CD4-positive, alpha-beta T cell treated with Interleukin-17A for 1 hour (primary cell): ENCODE results near the gene S100P.

Experiments used
- DNase-seq: peaks from one replicate; pipeline ENCODE4 v3.0.0-alpha.2; 2020

The S100P gene

DNA sequence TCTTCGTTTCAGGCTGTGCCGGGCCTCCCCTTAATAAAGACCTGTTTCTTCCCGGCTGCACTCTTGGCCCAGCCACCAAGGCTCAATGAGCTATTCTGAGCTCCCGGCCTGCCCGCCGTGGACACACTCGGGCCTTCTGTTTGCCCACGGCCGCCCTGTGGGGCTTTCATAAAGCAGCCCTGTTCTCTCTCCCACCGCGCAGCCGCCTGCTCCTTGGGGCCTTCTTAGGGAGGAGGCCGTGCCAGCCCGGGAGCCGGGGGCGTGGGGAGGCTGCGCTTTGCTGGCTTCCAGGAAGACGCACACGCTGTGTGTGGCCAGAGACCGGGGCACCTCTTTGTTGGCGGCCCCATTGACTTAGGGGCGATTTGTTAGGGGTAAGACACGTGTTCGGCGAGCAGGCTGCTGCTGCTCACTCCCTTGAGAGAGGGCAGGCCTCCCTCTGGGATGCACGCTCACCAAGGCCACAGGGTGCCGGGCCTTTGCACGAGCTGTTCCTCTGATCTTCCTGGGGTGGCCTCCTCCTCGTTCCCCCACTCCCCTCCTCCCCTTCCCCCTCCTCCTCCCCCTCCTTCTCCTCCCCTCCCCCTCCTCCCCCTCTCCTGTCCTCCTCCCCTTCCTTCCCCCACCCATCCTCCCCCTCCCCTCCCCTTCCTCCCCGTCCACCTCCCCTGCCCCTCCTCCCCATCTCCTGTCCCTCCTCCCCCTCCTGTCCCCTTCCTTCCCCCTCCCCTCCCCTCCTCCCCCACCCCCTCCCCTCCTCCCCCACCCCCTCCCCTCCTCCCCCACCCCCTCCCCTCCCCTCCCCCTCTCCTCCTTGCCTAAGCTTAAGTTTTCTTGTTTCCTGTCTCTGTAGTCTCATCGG lies 33.6 kb downstream of the S100P start:
- DNase-seq, result no peak

DNA sequence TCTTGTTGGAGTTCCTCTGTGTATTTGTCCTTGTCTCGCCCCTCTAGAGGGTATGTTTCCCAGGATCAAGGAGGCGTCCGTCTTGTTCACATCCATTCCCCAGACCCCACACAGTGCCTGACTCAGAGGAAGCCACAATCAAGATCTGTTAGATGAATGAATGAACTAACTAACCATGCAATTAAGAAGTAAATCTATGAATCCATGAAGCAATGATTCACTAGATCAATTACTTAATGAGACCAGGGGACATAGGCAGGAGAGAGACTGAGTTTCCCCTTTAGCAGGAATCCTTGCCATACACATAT lies 34.2 kb downstream of the S100P start:
- no peak for DNase-seq

DNA sequence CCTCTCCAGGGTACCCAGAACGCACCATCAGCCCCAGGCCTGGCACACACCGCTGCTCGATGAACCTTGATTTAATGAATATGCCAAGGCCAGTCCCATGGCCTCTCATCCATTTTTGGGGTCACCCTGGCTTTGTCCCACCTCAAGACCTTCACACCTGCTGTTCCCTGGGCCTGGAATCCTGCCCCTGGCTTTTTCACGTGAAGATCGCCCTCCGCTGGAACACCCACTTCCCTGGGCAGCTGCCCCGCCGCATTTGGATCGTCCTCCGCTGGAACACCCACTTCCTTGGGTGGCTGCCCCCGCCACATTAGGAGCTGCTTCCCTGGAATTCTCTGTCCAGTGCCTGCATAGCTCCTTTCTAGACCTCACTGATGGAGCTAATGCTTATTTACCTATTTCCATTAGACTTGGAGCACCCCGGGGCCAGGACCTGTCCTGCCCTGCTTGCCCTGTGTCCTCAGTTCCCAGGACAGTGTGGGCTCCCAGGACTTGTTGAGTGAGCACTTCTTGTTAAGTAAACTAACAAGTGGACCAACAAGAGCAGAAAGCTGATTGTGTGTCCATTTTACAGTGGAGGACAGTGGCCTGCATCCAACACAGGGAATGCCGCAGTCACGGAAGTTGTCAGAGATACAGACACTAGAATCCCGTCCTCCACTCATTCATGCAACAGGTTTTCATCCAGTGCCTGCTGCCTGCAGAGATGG lies 34.8 kb downstream of the S100P start:
- no peak for DNase-seq

DNA sequence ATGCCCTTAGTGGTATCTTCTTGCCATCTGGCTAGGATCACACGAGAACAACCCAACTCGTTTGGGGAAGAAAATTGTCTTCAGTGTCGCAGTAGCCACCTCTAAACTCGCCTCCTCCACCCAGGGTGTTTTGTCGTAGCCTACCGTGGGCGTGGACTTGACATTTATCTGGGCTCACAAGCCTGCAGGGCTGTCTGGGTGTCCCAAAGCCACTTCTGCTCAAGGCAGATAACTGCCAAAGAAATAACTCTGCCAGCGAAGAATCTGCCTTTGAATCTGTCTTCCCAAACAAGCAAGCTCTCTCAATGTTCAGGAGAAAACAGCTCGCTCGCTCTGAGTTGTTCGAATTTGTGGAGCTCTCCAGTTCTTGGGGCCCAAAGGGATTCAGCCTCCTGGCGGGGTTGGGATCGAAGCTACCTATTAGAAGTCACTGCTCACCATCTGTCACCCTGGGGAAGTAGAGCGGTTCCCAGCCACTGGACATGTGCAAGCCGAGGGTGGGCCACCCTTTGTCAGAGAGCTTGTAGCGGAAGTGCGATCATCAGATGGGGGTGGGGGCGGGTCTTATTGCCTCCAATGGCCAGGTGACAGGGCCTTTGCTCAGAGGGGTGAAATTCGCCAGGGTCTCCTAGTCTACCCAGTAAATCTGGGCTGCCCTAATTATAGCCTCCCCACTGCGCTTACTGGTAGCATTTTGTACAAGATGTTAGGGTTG lies 37.1 kb downstream of the S100P start:
- DNase-seq, result no peak

DNA sequence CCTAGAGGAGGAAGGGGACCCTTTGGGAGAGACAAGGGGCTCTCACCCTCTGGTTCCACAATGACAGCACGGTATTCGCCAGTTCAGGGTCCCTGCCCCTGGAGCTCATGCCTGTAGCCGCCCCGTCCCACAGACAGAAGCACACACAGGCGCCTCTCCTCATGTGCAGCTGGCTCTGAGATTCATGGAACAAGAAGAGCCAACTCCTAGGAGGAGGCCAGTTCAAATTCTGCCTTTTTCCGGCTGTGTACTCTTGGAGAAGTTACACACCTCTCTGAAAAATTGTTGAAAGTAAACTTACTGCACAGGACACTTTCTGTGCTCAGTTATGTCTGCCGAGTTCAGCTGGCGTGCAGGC lies 37.6 kb downstream of the S100P start:
- DNase-seq, result no peak

DNA sequence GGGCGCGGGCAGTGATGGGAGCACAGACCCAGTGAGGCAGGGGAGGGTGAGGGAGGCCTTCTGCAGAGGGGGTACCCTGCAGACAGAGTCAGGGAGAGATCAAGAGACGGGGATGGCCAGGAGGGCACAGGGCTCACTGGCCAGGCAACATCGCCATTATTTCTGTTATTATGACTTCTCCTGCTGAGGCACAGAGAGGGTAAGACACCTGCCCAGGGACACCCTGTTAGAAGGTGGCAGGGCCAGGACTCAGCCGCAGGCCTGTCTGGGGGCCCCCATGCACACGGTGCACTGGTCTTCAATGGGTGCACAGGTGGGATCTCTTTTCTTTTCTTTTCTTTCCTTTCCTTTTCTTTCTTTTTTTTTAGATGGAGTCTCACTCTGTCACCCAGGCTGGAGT lies 38.1 kb downstream of the S100P start:
- DNase-seq, result no peak

DNA sequence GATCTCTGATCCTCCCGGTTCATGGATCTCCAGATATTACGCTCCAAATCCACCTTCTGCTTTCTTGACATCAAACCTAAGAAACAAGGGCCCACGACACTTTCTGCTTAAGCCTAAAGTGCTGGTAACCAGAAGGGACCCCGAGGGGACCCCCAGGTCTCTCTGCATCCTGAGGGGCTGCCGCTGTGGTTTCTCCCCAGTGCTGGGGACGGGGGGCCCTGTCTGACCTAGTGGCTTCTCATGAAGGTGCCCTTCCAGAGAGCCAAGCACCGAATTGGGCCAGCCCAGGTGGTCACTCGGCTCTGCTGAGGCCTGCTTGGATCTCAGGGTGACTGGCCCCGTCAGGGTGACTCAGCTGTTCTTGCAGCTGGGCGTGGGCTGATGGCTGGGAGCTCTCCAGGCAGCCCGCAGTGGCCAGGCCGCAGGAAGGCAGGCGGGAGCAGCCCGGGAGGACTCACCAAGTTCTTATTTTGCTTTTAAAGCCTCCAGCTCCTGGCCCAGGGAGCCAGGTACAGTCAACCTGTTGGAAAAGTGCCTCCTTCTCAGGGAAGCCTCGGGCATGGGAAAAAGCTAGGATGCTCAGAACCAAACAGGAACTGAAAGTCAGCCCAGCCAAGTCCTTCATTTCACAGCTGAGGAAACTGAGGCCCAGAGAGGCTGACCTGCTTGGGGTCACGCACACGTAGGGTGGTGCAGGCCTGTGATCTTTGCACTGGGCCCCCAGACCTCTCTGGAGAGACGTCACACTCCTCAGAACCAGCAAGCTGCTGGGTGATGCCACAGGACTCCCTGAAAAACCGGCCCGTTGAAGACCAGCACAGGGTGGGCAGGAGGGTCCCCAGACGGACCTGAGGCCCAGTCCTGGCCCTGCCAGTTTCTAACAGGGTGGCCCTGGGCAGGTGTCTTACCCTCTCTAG lies 39.0 kb downstream of the S100P start:
- no peak for DNase-seq

DNA sequence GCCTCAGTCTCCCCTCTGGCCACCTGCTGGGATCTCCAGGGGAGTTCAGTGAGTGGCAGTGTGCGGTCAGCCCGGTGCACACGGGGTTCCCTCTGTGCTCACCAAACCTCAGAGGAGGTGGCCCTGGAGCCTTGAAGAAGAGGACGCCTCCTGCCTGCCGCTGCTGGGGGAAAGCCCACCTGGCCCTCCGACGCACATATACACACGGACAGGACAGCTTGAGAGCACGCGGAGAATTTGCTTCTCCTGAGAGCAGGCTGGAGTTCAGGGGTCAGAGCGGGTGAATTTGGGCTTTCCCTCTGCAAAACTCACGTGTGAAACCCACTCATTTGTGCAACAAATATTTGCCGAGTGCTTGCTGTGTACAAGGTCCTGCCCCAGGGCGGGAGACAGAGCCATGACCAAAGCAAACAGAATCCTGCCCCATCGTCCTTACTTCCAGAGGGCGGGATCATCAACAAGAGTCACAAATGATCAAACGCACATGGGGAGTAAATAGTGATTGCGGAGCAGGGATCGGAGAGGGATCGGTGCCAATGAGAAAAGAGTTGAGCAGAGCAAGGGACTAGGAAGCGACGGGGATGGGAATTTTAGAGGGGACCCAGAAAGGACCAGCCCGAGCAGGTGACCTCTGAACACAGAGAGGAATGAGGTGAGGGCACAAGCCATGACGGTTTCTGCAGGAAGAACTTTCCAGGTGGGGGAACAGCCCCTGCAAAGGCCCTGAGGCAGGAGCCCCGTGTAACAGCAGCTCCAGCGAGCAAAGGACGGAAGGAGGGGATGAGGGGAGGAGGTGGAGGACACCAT lies 39.9 kb downstream of the S100P start:
- no peak for DNase-seq

DNA sequence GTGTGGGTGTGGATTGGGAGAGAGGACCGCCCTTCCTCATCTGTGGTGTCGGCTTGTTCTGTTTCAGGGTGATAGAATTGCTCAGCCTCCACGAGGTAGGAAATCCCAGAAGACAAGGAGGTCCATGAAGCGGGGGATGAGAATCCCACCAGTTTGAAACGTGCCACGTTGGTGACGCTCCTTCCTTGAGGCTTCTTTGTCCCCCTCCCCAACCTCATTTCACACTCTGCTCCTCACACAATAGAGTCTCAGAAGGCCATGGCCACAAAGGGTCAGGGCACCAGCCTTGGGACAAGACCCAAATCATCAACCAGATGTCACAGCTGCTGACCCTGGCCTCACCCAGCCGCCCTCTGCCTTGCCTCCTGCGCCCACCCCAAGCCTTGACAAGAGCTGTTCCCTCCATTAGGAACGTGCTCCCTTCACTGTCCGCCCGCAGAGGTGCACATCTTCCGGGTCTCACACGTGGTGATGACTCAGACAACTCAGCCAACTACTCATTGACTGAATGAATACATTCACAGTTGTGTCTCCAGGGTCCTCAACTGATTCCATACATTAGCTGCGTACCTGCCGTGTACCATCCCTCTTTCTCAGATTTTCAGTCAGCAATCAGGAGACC lies 40.6 kb downstream of the S100P start:
- DNase-seq, result no peak

DNA sequence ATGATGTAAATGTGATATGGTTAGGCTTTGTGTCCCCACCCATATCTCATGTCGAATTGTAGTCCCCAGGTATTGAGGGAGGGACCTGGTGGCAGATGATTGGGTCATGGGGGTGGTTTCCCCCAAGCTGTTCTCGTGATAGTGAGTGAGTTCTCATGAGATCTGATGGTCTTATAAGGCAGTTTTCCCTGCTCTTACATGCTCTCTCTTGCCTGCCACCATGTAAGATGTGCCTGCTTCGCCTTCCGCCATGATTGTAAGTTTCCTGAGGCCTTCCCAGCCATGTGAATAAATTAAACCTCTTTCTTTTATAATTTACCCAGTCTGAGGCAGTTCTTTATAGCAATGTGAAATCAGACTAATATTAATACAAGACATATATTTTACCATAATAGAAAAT lies 46.2 kb downstream of the S100P start:
- DNase-seq, result no peak

DNA sequence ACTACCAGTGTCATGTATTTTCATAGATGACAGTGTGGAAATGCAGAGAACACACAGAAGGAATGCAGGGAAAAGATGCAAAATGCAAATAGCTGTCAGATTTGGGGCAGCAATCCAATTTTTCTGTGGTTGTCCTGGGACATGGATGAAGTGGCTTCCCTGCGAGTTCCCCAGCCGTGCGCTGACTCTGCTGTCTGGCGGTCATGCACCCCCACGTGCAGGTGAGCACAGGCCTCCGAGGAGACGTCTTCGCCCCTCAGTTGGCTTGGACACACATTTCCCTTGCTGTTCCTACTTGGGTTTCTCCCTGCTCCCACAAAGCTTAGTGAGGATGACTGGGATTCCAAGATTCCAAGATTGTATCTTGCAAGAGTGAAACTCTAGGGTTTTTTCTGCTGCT lies 46.7 kb downstream of the S100P start:
- DNase-seq, result no peak

DNA sequence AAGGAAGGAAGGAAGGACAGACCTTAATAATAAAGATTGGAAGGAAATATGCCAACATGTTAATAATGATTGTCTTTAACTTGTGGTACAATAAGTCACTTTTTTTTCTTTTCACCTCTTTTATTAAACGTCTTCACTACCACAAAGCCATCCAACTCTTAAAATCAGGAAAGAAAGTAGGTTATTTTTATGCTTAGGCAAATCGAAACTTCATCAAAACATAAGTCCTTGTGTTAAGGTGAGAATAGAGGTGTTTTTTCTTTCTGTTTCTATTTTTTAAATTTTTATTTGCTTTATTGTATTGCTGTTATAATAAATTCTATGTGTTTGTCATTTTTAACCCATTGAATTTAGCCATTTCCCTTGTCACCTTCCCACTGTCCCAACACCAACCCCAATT lies 48.8 kb downstream of the S100P start:
- no peak for DNase-seq

DNA sequence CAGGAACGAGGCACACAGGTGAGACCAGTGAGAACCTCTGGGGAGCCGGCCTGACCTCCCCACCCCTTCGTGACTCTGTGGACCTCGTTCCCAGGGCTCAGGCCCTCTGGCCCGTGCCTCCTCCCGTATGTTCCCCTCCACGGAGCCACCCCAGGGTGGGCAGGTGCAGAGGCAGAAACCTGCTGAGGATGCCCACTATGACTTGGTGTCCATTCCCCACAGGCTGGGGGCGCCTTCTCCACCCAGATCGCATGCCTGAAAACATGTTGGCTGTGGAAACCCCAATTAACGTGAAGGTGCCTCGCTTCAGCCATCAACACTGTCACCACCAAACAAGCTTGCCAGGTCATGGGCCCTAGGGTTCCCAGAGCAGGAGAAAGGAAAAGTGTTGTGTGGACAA lies 49.3 kb downstream of the S100P start:
- DNase-seq, result no peak
